Adipocyte (in vitro differentiated cells): ENCODE data around the gene PHF19.

ENCODE experiments used
- DNase-seq: peaks from one replicate; pipeline ENCODE4 v3.0.0-alpha.2; 2015; ENCODE audit warnings: low read depth
- H3K27me3 ChIP-seq: replicated peaks from 2 replicates; pipeline ENCODE4 v1.7.0; 2013; ENCODE audit warnings: mild to moderate bottlenecking, low read length, moderate library complexity; ENCODE audit not compliant: control insufficient read depth, insufficient read depth
- H3K36me3 ChIP-seq: 2 replicates; pipeline ENCODE4 v1.7.0; 2013; ENCODE audit warnings: low read length, mild to moderate bottlenecking, moderate library complexity; ENCODE audit not compliant: control insufficient read depth, insufficient read depth, severe bottlenecking
- H3K4me1 ChIP-seq: 2 replicates; pipeline ENCODE4 v1.7.0; 2013; ENCODE audit warnings: mild to moderate bottlenecking, low read length, moderate library complexity; ENCODE audit not compliant: control insufficient read depth, insufficient read depth
- H3K4me3 ChIP-seq: 2 replicates; pipeline ENCODE4 v1.7.0; 2013; ENCODE audit warnings: mild to moderate bottlenecking, low read length, moderate library complexity
- H3K9ac ChIP-seq: 2 replicates; pipeline ENCODE4 v1.7.0; 2013; ENCODE audit warnings: mild to moderate bottlenecking, low read length, moderate library complexity
- H3K9me3 ChIP-seq: 2 replicates; pipeline ENCODE4 v1.7.0; 2013; ENCODE audit warnings: mild to moderate bottlenecking, low read length, moderate library complexity; ENCODE audit not compliant: control insufficient read depth

Gene PHF19

GRCh38 chr9:120918931-120919842 is 42.2 kb upstream of the PHF19 start:
- H3K9ac ChIP-seq: peak overlapping the region; percentile 63
- peak; percentile 72 for DNase-seq
- H3K36me3 ChIP-seq: no peaks in the 10 kb centered on the region
- no peaks in the 10 kb centered on the region for H3K27me3 ChIP-seq
- H3K9me3 ChIP-seq: no peaks in the 10 kb centered on the region
- peaks cover 49% of the 10 kb centered on the region for H3K4me1 ChIP-seq
- peak overlapping the region; percentile 45 for H3K4me3 ChIP-seq

- peak overlapping the region; percentile 63 for H3K9ac ChIP-seq
- H3K36me3 ChIP-seq: no peaks in the 10 kb centered on the region
- H3K4me3 ChIP-seq: no peak overlapping the region
- DNase-seq: no peak
- H3K4me1 ChIP-seq: peaks cover 49% of the 10 kb centered on the region
- H3K9me3 ChIP-seq: no peaks in the 10 kb centered on the region
- H3K27me3 ChIP-seq: no peaks in the 10 kb centered on the region
These were observed 41.2 kb upstream of the PHF19 start for GRCh38 chr9:120917929-120918762.

- DNase-seq: no peak
- no peaks in the 10 kb centered on the region for H3K9me3 ChIP-seq
- no peaks in the 10 kb centered on the region for H3K36me3 ChIP-seq
- H3K4me3 ChIP-seq: no peak overlapping the region
- H3K4me1 ChIP-seq: peaks cover 49% of the 10 kb centered on the region
- no peak overlapping the region for H3K9ac ChIP-seq
- no peaks in the 10 kb centered on the region for H3K27me3 ChIP-seq
These were observed 40.2 kb upstream of the PHF19 start for GRCh38 chr9:120916991-120917880.

- H3K9ac ChIP-seq: peak overlapping the region; percentile 61
- H3K4me3 ChIP-seq: peak overlapping the region; percentile 22
- H3K9me3 ChIP-seq: no peaks in the 10 kb centered on the region
- H3K36me3 ChIP-seq: no peaks in the 10 kb centered on the region
- H3K27me3 ChIP-seq: no peaks in the 10 kb centered on the region
- DNase-seq: peak; percentile 96
- H3K4me1 ChIP-seq: peaks cover 48% of the 10 kb centered on the region
These were observed 39.6 kb upstream of the PHF19 start for GRCh38 chr9:120916588-120916987.

- peak overlapping the region; percentile 61 for H3K9ac ChIP-seq
- H3K36me3 ChIP-seq: no peaks in the 10 kb centered on the region
- H3K9me3 ChIP-seq: no peaks in the 10 kb centered on the region
- H3K4me1 ChIP-seq: peaks cover 43% of the 10 kb centered on the region
- peak overlapping the region; percentile 22 for H3K4me3 ChIP-seq
- no peaks in the 10 kb centered on the region for H3K27me3 ChIP-seq
- DNase-seq: no peak
These were observed 39.0 kb upstream of the PHF19 start for GRCh38 chr9:120915854-120916470.

GRCh38 chr9:120914953-120915352 is 38.0 kb upstream of the PHF19 start:
- no peak overlapping the region for H3K9ac ChIP-seq
- no peak for DNase-seq

GRCh38 chr9:120914396-120914795 is 37.4 kb upstream of the PHF19 start:
- Histone ChIP-seq H3K4me3 (no peak overlapping the region), H3K4me1 (peaks cover 31% of the 10 kb centered on the region)
- no peak for DNase-seq

More at GRCh38 chr9:120914953-120915352, 38.0 kb upstream of the PHF19 start:
- Histone ChIP-seq H3K4me1 (peaks cover 36% of the 10 kb centered on the region), H3K9me3 (no peaks in the 10 kb centered on the region), H3K36me3 (no peaks in the 10 kb centered on the region), H3K4me3 (no peak overlapping the region), H3K27me3 (no peaks in the 10 kb centered on the region)

GRCh38 chr9:120913647-120914264 is 36.8 kb upstream of the PHF19 start:
- no peaks in the 10 kb centered on the region for H3K9me3 ChIP-seq
- peaks cover 25% of the 10 kb centered on the region for H3K4me1 ChIP-seq
- no peak for DNase-seq
- H3K27me3 ChIP-seq: no peaks in the 10 kb centered on the region
- H3K9ac ChIP-seq: no peak overlapping the region
- no peaks in the 10 kb centered on the region for H3K36me3 ChIP-seq
- H3K4me3 ChIP-seq: no peak overlapping the region

More at GRCh38 chr9:120914396-120914795, 37.4 kb upstream of the PHF19 start:
- no peaks in the 10 kb centered on the region for H3K36me3 ChIP-seq
- H3K27me3 ChIP-seq: no peaks in the 10 kb centered on the region
- H3K9ac ChIP-seq: no peak overlapping the region
- H3K9me3 ChIP-seq: no peaks in the 10 kb centered on the region

- DNase-seq: no peak
- Histone ChIP-seq H3K27me3 (no peaks in the 10 kb centered on the region), H3K4me3 (no peak overlapping the region), H3K9me3 (no peaks in the 10 kb centered on the region), H3K4me1 (peaks cover 21% of the 10 kb centered on the region), H3K9ac (no peak overlapping the region), H3K36me3 (no peaks in the 10 kb centered on the region)
These were observed 36.1 kb upstream of the PHF19 start for GRCh38 chr9:120912958-120913646.
